Testis (tissue), 3 donors: ENCODE measurements around the gene FAM3B. TPM values are rescaled to one million over a fixed set of nuclear protein-coding genes. Genes with fewer than 3 reads are reported as not detected.

Experiments
- DNase-seq: peaks from one replicate; pipeline ENCODE4 v3.0.0-alpha.2; 2019
- H3K27ac ChIP-seq, 2 donors: fragments of 200-600 bp; sonication (generic); one replicate each; pipeline ENCODE4 v1.5.1; 2019
- H3K27me3 ChIP-seq: fragments of 200-600 bp; sonication (generic); one replicate; pipeline ENCODE4 v1.5.1; 2019
- H3K36me3 ChIP-seq: fragments of 200-600 bp; sonication (generic); one replicate; pipeline ENCODE4 v1.5.1; 2017; ENCODE audit warnings: low read depth; ENCODE audit errors: missing control alignments
- H3K4me1 ChIP-seq: fragments of 200-600 bp; sonication (generic); one replicate; pipeline ENCODE4 v1.5.1; 2019
- H3K4me3 ChIP-seq, 2 donors: fragments of 200-600 bp; sonication (generic); one replicate each; pipeline ENCODE4 v1.5.1; 2017 to 2019
- H3K9me3 ChIP-seq: fragments of 200-600 bp; sonication (generic); one replicate; pipeline ENCODE4 v1.5.1; 2017
- CTCF ChIP-seq, 3 experiments: fragments of 450-650 bp in 2 of 3; fragments of 200-600 bp in 1 of 3; sonication (generic) in 1 of 3; IDR thresholded peaks; one replicate each; pipeline ENCODE4 v1.5.1; 2016 to 2019; ENCODE audit warnings: antibody characterized with exemption in 3 of 3, mild to moderate bottlenecking in 2 of 3, moderate library complexity in 1 of 3
- POLR2A ChIP-seq: fragments of 450-650 bp; IDR thresholded peaks from one replicate; pipeline ENCODE4 v1.6.1; 2017; ENCODE audit warnings: antibody characterized with exemption, mild to moderate bottlenecking, moderate library complexity
- WGBS, 2 donors: methylation state at CpG; one replicate each; pipeline ENCODE4 v1.1.5; 2018; 5-methylcytosine and 5-hydroxymethylcytosine counted together
- intact Hi-C: fragments of 100-400 bp; cut with DNase I; formaldehyde crosslinking; loops from one replicate; pipeline ENCODE4 v1.15.1; 2023; ENCODE audit warnings: low total_unique reads
- polyA plus RNA-seq: library from polyadenylated mRNA; stranded (reverse); fragments of 350-450 nt; fragmentation: Illumina TruSeq; extraction: RNeasy Lipid Tissue Mini Kit (QIAGEN cat#74804); gene quantifications from one replicate; pipeline ENCODE4 v1.2.3, GENCODE V29; 2014; ENCODE audit warnings: low read depth, low replicate concordance; ENCODE audit not compliant: insufficient read depth
- total RNA-seq, 2 donors: library from RNA; depleted of rRNA; stranded (reverse); fragments of >200 nt; gene quantifications; one replicate each; pipeline ENCODE4 v1.2.3, GENCODE V29; 2016

The FAM3B gene
- total and polyA plus RNA-seq, 3 donors from 2014 or later, result 4.9 to 14.1 (median 9.4) TPM

GRCh38 chr21:41367301-41367944 lies 50.8 kb downstream of the FAM3B start:
- intact Hi-C loops, result no loop called here
- 62 to 71% methylated on average over 9 of the region's 9 CpGs for WGBS, 2 donors
- H3K27me3 ChIP-seq, result no peaks in the 10 kb centered on the region
- no peak overlapping the region for H3K27ac ChIP-seq
- no peak for TF ChIP-seq POLR2A
- no peak for TF ChIP-seq CTCF (IDR thresholded peaks at IDR 0.05)
- no peak overlapping the region for H3K4me3 ChIP-seq
- H3K36me3 ChIP-seq, result no peaks in the 10 kb centered on the region
- no peaks in the 10 kb centered on the region for H3K9me3 ChIP-seq
- peaks cover 9% of the 10 kb centered on the region for H3K4me1 ChIP-seq
- DNase-seq, result no peak

GRCh38 chr21:41367945-41368734 lies 51.5 kb downstream of the FAM3B start:
- 67 to 90% methylated on average over 12 to 15 of the region's 15 CpGs for WGBS, 2 donors
- H3K4me1 ChIP-seq, result peaks cover 9% of the 10 kb centered on the region
- DNase-seq, result no peak

GRCh38 chr21:41368735-41369104 lies 52.1 kb downstream of the FAM3B start:
- DNase-seq, result no peak
- peak overlapping the region in 1 of 2 donors; percentile 61 for H3K4me3 ChIP-seq
- TF ChIP-seq CTCF (IDR thresholded peaks at IDR 0.05) (no peak), POLR2A (no peak)
- no peaks in the 10 kb centered on the region for H3K36me3 ChIP-seq
- WGBS, 2 donors, result 53 to 74% methylated on average over 4 of the region's 4 CpGs
- H3K4me1 ChIP-seq, result peaks cover 9% of the 10 kb centered on the region
- intact Hi-C loops, result no loop called here
- H3K27ac ChIP-seq, result peak overlapping the region in 1 of 2 donors; percentile 24
- H3K9me3 ChIP-seq, result no peaks in the 10 kb centered on the region
- H3K27me3 ChIP-seq, result no peaks in the 10 kb centered on the region

More at GRCh38 chr21:41367945-41368734, 51.5 kb downstream of the FAM3B start:
- Histone ChIP-seq H3K27me3 (no peaks in the 10 kb centered on the region), H3K36me3 (no peaks in the 10 kb centered on the region), H3K27ac (no peak overlapping the region), H3K9me3 (no peaks in the 10 kb centered on the region), H3K4me3 (no peak overlapping the region)
- intact Hi-C loops, result no loop called here
- TF ChIP-seq POLR2A (no peak), CTCF (IDR thresholded peaks at IDR 0.05) (no peak)

- H3K36me3 ChIP-seq, result no peaks in the 10 kb centered on the region
- WGBS, 2 donors, result 7 to 10% methylated on average over 16 to 29 of the region's 29 CpGs
- H3K9me3 ChIP-seq, result no peaks in the 10 kb centered on the region
- peak; percentile 25 for DNase-seq
- intact Hi-C loops, result no loop called here
- H3K27me3 ChIP-seq, result no peaks in the 10 kb centered on the region
- peak overlapping the region in 1 of 2 donors; percentile 24 for H3K27ac ChIP-seq
- peak overlapping the region; percentile 39 to 61 for H3K4me3 ChIP-seq
- peaks cover 9% of the 10 kb centered on the region for H3K4me1 ChIP-seq
- TF ChIP-seq POLR2A (no peak), CTCF (IDR thresholded peaks at IDR 0.05) (no peak)
Measured at GRCh38 chr21:41369105-41369919, 52.7 kb downstream of the FAM3B start.
